T-helper 17 cell (primary cell): ENCODE measurements around the gene TIMM44. TPM values are rescaled to one million over a fixed set of nuclear protein-coding genes. Genes with fewer than 3 reads are reported as not detected.

ENCODE experiments used
- ATAC-seq: fragments of 150-1000 bp; cut with Tn5 transposase; 2 replicates; pipeline ENCODE4 v1.10.0; 2021; ENCODE audit warnings: mild to moderate bottlenecking, moderate library complexity
- DNase-seq, 3 donors: peaks; one replicate each; pipeline versions ENCODE4 v3.0.0 to v3.0.0-alpha.2; 2020 to 2021
- H3K9me3 ChIP-seq: one replicate; pipeline ENCODE4 v1.7.0; 2013; ENCODE audit warnings: low read length, mild to moderate bottlenecking; ENCODE audit not compliant: control insufficient read depth, poor library complexity, severe bottlenecking
- H3K27ac Mint-ChIP-seq: one replicate; pipeline ENCODE4 v1.8.0; 2022; ENCODE audit warnings: mild to moderate bottlenecking, moderate library complexity, mixed read lengths
- H3K27me3 Mint-ChIP-seq: one replicate; pipeline ENCODE4 v1.8.0; 2022; ENCODE audit warnings: mixed read lengths
- H3K36me3 Mint-ChIP-seq: one replicate; pipeline ENCODE4 v1.8.0; 2022; ENCODE audit warnings: low read depth, mixed read lengths
- H3K4me1 Mint-ChIP-seq: one replicate; pipeline ENCODE4 v1.8.0; 2022; ENCODE audit warnings: mild to moderate bottlenecking, mixed read lengths
- H3K4me3 Mint-ChIP-seq: one replicate; pipeline ENCODE4 v1.8.0; 2022; ENCODE audit warnings: mild to moderate bottlenecking, moderate library complexity, mixed read lengths
- total RNA-seq, 4 donors: library from RNA in 2 of 4; stranded (reverse) in 2 of 4; gene quantifications; one replicate each; pipeline ENCODE4 v1.2.3 and lab custom pipeline; 2022 to 2026

Gene TIMM44, protein sequence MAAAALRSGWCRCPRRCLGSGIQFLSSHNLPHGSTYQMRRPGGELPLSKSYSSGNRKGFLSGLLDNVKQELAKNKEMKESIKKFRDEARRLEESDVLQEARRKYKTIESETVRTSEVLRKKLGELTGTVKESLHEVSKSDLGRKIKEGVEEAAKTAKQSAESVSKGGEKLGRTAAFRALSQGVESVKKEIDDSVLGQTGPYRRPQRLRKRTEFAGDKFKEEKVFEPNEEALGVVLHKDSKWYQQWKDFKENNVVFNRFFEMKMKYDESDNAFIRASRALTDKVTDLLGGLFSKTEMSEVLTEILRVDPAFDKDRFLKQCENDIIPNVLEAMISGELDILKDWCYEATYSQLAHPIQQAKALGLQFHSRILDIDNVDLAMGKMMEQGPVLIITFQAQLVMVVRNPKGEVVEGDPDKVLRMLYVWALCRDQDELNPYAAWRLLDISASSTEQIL
- total RNA-seq (10 to 100 TPM; 89.5 to 93.1 TPM), total RNA-seq (lab: John Stamatoyannopoulos, UW) (41.8 to 90.3 reads per million in 2 donors)

DNA sequence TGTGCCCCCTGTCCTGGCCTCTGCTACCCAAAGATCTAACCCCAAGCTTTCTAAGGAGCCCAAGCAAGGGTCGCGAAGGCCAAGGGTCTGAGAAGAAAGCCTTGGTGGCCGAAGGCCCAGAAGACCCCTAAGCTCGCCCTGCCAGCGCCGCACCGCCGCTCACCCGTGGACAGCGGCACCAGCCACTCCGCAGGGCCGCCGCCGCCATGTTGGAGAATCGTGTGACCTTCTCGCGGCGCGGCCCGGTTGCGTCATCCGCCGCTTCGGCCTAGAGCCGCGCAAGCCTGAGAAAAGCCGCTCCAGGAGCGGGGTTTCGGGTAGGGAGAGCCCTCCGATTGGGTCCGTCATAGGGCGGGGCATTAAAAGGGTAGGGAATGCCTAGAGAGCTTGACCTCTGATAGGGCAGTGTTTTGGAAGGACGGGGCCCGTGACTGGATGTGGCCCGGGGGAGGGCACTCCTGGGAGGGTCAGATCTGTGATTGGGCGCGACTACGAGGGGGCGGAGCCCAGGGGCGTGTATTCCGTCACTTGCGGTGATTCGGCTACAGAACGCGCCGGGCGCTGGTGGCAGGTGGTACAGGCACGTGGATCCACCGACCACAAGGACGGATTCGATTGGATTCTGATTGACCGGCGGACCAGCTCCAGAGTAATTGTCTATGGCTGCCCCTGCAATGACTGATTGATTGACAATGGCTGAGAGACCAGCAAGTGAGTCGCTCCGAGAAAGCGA, at the start of gene TIMM44:
Gene TIMM44, minus strand, starts transcription at position 223 of the 733 bp plus-strand sequence. Its CDS starts 15 bp downstream, at position 208.
- peak within 1 kb of the TSS; percentile 94 for H3K4me3 Mint-ChIP-seq
- ATAC-seq = peak; percentile 97
- H3K4me1 Mint-ChIP-seq = peaks cover 24% of the 10 kb centered on the region
- H3K27ac Mint-ChIP-seq = peak within 1 kb of the TSS; percentile 95
- no peaks in the 10 kb centered on the region for H3K27me3 Mint-ChIP-seq
- no peaks in the 10 kb centered on the region for H3K36me3 Mint-ChIP-seq
- no peaks in the 10 kb centered on the region for H3K9me3 ChIP-seq
- DNase-seq = peak; percentile 96 to 97 (median 96)

DNA sequence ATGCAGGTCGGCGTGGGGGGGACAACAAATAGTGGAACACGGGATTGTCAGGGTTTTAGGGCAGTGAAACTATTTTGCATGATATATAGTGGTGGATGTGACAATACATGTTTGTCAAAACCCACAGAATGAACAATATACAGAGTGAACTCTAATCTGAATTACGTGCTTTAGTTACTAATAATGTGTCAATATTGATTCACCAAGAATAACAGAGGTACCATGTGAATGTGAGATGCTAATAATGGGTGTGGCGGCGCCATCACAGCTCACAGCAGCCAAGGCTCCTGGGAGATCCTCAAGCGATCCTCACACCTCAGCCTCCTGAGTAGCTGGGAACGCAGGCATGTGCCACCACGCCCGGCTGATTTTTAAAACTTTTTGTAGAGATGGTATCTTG, 49.1 kb upstream of the TIMM44 start:
- H3K27me3 Mint-ChIP-seq = no peaks in the 10 kb centered on the region

DNA sequence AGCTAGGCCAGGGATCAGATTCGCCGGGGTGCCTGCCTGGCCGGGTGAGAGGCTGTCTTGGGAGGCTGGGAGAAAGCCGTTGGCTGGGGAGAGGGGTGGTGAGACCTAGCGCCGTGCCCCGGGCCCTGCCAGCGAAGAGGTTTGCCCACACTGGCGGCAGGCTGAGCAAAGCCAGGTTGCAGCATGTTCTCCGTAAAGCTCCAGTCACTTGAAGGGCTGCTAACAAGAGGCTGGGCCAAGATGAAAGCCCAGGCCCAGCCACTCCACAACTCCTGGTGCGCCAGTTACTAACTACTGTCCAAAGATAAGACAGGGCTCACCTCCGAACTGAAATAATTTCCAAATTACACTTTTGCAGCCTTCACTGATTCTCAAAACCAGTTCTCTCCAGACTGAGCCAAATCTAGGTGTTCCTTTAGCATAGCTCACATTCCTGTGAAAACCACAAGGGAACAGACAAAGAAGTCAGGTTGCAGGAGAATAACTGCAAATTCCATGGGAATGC, 45.7 kb upstream of the TIMM44 start:
- peaks cover 16% of the 10 kb centered on the region for H3K36me3 Mint-ChIP-seq
- ATAC-seq = no peak
- H3K4me3 Mint-ChIP-seq = no peak overlapping the region
- no peaks in the 10 kb centered on the region for H3K27me3 Mint-ChIP-seq
- peaks cover 32% of the 10 kb centered on the region for H3K4me1 Mint-ChIP-seq
- no peak overlapping the region for H3K27ac Mint-ChIP-seq
- no peak for DNase-seq
- no peaks in the 10 kb centered on the region for H3K9me3 ChIP-seq

More for the DNA sequence above, 49.1 kb upstream of the TIMM44 start:
- Mint-ChIP-seq H3K36me3 (peaks cover 14% of the 10 kb centered on the region), H3K27ac (no peak overlapping the region), H3K4me1 (peaks cover 37% of the 10 kb centered on the region), H3K4me3 (no peak overlapping the region)
- H3K9me3 ChIP-seq = no peaks in the 10 kb centered on the region
- DNase-seq (no peak), ATAC-seq (no peak)

DNA sequence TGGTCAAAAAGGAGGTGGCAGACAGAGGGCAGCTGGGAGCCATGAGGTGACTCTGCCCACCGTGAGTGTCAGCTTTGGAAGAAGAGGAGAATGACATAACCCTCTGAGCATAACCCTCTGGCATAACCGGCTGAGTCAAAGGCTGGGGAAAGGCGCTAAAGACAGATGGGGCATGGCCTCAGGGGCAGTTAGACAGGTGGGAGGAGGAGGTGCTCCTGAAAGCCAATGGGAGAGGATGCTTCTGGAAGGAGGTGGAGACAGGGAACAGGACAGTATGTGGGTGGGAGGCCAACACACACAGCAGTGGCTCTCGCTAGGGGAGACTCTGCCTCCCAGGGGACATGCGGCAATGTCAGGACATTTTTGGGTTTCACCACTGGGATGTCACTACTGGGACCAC, 44.8 kb upstream of the TIMM44 start:
- Mint-ChIP-seq H3K4me3 (no peak overlapping the region), H3K27me3 (no peaks in the 10 kb centered on the region), H3K27ac (no peak overlapping the region), H3K4me1 (peaks cover 29% of the 10 kb centered on the region), H3K36me3 (peaks cover 16% of the 10 kb centered on the region)
- DNase-seq (no peak), ATAC-seq (no peak)
- H3K9me3 ChIP-seq = no peaks in the 10 kb centered on the region

DNA sequence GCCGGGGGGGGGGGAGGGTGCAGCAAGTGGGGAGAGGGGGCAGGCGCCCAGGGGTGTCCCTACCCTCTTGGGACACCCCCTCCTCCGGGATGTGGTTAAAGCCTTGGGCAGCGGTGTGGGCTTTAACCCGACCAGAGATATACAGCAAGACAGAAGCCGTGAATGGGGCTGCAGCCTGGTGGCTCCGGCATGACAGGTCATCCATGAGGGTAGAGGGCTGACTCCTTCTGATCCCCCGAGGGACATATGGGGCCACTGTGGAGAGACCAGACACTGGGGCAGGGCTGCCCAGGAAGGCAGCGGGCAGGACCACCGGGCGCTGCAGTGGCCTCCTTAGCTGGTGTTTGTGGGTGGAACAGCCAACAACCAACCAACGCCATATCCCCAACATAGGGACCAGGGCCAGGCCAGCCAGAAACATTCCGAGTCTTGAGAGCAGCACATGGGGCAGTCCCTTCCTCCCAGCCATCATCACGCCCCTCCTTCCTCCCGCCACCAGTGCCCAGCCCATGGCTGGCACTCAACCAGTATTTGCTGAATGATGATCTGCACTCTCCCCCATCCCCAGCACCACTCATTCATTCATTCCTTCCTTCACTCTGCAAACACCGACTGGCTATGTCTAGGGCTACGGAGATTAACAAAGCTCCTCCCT, 43.8 kb upstream of the TIMM44 start:
- ATAC-seq = no peak
- no peaks in the 10 kb centered on the region for H3K27me3 Mint-ChIP-seq
- DNase-seq = no peak
- peaks cover 27% of the 10 kb centered on the region for H3K4me1 Mint-ChIP-seq
- H3K36me3 Mint-ChIP-seq = peaks cover 17% of the 10 kb centered on the region
- no peak overlapping the region for H3K4me3 Mint-ChIP-seq
- H3K27ac Mint-ChIP-seq = no peak overlapping the region
- H3K9me3 ChIP-seq = no peaks in the 10 kb centered on the region

DNA sequence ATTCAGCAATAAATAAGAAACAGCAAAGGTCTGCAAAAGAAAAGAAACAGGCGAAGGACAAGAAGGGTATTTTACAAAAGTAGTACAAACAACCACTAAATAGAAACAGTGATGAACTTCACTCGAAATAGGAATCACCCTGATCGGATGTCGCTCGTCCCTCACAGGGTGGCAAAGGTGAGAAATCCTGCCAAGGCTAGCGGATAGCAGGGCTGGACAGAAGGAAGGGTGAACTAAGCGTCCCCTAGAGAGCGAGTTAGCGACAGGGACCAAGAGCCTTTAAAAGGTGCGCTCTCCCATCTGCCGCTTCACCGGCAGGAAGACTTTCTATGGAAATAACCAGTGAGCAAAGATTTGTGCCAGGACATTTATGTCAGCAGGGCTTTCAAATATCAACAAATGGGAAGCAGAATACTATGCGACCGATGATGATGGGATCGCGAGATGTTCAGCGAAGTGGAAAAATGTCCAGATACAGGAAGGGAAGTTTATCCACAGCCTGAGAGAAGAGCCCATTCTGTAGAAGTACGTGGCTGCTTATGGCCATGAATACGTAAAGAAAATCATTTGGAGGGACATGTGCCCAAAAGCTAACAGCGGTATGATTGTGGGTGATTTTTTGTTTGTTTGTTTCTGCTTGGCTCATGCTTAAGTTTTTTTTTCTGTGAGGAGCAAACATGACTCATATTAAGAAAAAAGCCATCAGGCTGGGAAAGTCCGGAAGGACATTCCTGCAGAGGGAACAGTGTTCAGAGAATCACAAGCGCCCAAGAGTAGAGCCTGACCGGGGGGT, 43.1 kb upstream of the TIMM44 start:
- Mint-ChIP-seq H3K4me3 (no peak overlapping the region), H3K27ac (peak overlapping the region; percentile 34), H3K36me3 (peaks cover 16% of the 10 kb centered on the region), H3K27me3 (no peaks in the 10 kb centered on the region), H3K4me1 (peaks cover 25% of the 10 kb centered on the region)
- H3K9me3 ChIP-seq = no peaks in the 10 kb centered on the region
- no peak for ATAC-seq
- DNase-seq = no peak

DNA sequence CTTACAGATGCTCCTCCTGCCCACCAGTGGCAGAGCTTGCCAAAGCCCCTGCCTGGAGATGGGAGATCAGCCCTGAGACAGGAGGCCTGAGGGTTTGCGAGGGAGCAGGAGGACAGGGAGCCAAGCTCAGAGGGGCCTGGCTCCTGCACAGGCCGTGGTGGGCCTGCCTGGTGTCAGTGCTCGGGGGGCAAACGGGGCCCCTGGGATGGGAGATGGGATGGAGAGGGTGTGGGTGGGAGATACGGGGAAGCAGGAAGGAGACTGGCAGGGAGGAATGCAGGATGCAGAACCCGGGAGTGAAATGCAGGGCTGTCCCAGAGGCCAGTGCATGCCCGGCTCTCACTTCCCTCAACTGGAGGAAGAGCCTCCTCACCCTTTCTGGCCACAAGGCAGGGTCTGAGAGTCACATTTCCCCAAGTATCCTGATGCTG, 42.0 kb upstream of the TIMM44 start:
- no peaks in the 10 kb centered on the region for H3K9me3 ChIP-seq
- ATAC-seq (no peak), DNase-seq (no peak)
- Mint-ChIP-seq H3K27me3 (no peaks in the 10 kb centered on the region), H3K4me1 (peaks cover 23% of the 10 kb centered on the region), H3K27ac (peak overlapping the region; percentile 34), H3K36me3 (peaks cover 14% of the 10 kb centered on the region), H3K4me3 (no peak overlapping the region)

DNA sequence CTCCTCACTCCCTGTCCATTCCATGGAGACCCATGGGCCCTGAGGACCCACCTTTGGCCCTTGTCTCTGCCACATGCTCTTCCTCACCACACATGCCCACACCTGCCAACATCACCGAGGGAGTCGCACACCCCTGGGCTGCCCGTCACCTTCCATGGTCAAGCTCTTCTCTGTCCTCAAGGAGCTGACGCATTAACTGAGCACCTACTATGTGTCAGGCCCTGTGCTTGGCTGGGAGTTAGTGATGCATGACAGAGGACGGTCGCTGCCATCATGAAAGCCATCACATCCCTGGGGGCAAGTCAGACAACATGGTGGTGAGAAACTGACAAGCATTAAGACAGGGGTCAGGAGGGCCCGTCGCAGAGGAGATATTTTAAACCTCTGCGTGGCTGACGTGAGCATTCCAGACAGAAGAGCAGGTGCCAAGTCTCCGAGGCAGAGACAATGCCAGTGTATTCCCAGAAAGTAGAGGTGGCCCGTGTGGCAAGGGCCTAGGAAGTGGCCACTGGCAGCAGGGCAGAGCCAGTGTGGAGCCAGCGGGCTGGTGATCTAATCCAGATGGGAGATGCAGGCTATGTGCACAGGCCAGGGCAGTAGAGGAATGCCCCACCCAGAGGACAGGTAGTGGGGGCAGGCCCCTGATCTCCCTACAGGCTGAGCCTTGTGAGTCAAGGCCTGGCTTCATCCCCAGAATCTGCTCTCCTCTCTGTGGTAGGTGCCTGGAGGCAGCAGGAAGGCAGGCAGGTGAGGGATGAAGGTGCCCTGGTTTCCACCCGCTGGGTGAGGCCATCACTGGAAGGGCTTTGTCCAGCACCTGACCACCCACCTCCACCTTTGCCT, 40.8 kb upstream of the TIMM44 start:
- ATAC-seq (no peak), DNase-seq (no peak)
- Mint-ChIP-seq H3K4me3 (no peak overlapping the region), H3K4me1 (peaks cover 23% of the 10 kb centered on the region), H3K27ac (no peak overlapping the region), H3K27me3 (no peaks in the 10 kb centered on the region), H3K36me3 (peaks cover 15% of the 10 kb centered on the region)
- H3K9me3 ChIP-seq = no peaks in the 10 kb centered on the region

DNA sequence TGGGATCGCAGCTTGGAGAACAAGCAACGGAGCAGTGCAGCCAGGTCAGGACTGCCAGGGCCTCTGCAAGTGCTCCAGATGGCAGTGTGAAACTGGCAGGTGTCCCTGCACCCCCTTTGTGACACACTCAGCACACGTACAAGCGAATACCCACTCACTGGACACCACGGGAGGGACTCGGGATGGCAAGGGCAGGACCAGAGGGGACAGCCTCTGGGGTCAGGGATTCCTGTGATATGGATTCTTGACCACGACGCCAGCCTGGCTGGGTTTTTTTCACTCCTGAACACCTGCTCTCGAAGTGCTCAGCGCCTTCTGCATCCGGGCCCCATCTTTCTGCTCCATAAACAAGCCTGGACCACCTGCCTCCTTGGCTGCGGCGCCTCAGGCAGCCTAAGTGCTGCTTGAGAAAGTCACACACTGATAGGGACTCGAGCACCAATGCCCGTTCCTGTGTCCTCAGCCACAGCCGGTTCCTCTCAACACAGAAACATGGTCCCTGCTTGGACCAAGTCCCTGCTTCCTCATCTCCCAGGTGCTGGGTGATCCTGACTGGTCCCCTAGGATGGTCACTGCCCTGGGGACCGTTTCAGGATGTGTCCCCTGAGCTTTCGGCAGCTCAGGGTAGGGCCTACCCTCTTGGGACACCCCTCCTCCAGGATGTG, 40.0 kb upstream of the TIMM44 start:
- H3K27me3 Mint-ChIP-seq = no peaks in the 10 kb centered on the region
- DNase-seq = no peak
- no peak for ATAC-seq
- no peak overlapping the region for H3K4me3 Mint-ChIP-seq
- H3K27ac Mint-ChIP-seq = no peak overlapping the region
- no peaks in the 10 kb centered on the region for H3K9me3 ChIP-seq
- H3K36me3 Mint-ChIP-seq = peaks cover 13% of the 10 kb centered on the region
- H3K4me1 Mint-ChIP-seq = peaks cover 20% of the 10 kb centered on the region

DNA sequence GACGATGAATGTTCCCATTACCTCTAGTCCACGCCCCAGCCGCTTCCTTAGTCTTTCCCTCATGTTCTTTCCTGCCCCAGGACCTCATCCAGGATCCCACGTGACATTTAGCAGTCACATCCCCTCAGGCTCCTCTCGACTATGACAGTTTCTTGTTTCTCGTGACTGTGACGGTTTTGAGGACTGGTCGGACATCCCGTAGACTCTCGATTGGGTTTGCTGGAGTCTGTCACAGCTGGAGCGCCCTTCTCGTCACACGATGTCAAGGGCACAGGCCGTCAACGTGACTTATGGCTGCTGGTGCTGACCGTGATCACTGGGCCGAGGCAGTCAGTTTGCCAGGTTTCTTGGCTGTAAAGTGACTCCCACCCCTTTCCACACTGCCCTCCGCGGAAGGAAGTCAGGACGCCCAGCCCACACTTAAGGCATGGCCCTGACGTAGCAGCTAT, 39.2 kb upstream of the TIMM44 start:
- no peak for DNase-seq
- H3K4me1 Mint-ChIP-seq = peaks cover 15% of the 10 kb centered on the region
- H3K27me3 Mint-ChIP-seq = no peaks in the 10 kb centered on the region
- H3K27ac Mint-ChIP-seq = no peak overlapping the region
- no peak for ATAC-seq
- H3K4me3 Mint-ChIP-seq = no peak overlapping the region
- H3K36me3 Mint-ChIP-seq = peaks cover 7% of the 10 kb centered on the region
- no peaks in the 10 kb centered on the region for H3K9me3 ChIP-seq

DNA sequence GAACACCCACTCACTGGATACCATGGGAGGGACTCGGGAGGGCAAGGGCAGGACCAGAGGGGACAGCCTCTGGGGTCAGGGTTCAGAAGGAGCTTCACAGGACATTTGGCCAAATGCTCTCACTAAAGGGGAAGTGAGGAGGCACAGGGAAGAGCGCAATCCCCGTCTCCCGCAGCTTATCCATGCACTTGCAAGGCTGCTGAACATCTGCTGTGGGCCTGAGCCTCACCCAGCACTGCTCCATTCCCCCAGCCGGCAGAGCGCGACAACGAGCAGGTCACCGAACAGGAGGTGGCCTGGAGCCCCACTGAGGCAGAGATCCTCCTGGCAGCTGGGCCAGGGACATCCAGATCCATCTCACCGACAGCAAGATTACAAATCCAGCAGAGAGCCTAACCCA, 38.6 kb upstream of the TIMM44 start:
- no peak for ATAC-seq
- peaks cover 4% of the 10 kb centered on the region for H3K36me3 Mint-ChIP-seq
- no peaks in the 10 kb centered on the region for H3K9me3 ChIP-seq
- H3K4me1 Mint-ChIP-seq = peaks cover 12% of the 10 kb centered on the region
- H3K27me3 Mint-ChIP-seq = no peaks in the 10 kb centered on the region
- DNase-seq = no peak
- no peak overlapping the region for H3K27ac Mint-ChIP-seq
- no peak overlapping the region for H3K4me3 Mint-ChIP-seq
